Esophagus muscularis mucosa (tissue), 4 donors: Measurements from ENCODE around the gene LAGE3. TPM values are rescaled to one million over a fixed set of nuclear protein-coding genes. Genes with fewer than 3 reads are reported as not detected.

Experiments used
- DNase-seq: peaks from one replicate; pipeline ENCODE4 v3.0.0-alpha.2; 2017; ENCODE audit errors: extremely low spot score
- H3K27ac ChIP-seq, 4 donors: fragments of 200-600 bp; sonication (generic); replicated peaks in 1 of 4; 1 replicate in 3 of 4; 2 replicates in 1 of 4; pipeline ENCODE4 v1.5.1; 2016 to 2019; ENCODE audit warnings: mild to moderate bottlenecking in 1 of 4
- H3K27me3 ChIP-seq, 4 donors: fragments of 200-600 bp; sonication (generic); one replicate each; pipeline versions ENCODE4 v1.5.1 to v1.6.0; 2016 to 2019
- H3K36me3 ChIP-seq, 4 donors: fragments of 200-600 bp; sonication (generic); one replicate each; pipeline ENCODE4 v1.5.1; 2016 to 2019
- H3K4me1 ChIP-seq, 4 donors: fragments of 200-600 bp; sonication (generic); one replicate each; pipeline ENCODE4 v1.5.1; 2016 to 2019
- H3K4me3 ChIP-seq, 4 donors: fragments of 200-600 bp; sonication (generic); 1 replicate in 2 of 4; 2 replicates in 2 of 4; pipeline ENCODE4 v1.5.1; 2016 to 2019; ENCODE audit warnings: mild to moderate bottlenecking in 4 of 4, moderate library complexity in 1 of 4
- H3K9me3 ChIP-seq, 4 donors: fragments of 200-600 bp; sonication (generic); 1 replicate in 3 of 4; 2 replicates in 1 of 4; pipeline ENCODE4 v1.5.1; 2016 to 2019
- CTCF ChIP-seq, 3 experiments: fragments of 200-600 bp in 2 of 3; fragments of 450-650 bp in 1 of 3; sonication (generic) in 2 of 3; IDR thresholded peaks; one replicate each; pipeline ENCODE4 v1.5.1; 2017 to 2019; ENCODE audit warnings: antibody characterized with exemption in 3 of 3, mild to moderate bottlenecking in 2 of 3, moderate library complexity in 1 of 3
- EP300 ChIP-seq: sonication (generic); formaldehyde crosslinking; IDR thresholded peaks from one replicate; pipeline ENCODE4 v1.6.1; 2017; ENCODE audit warnings: antibody characterized with exemption
- POLR2A ChIP-seq: fragments of 450-650 bp; IDR thresholded peaks from one replicate; pipeline ENCODE4 v1.6.1; 2017; ENCODE audit warnings: antibody characterized with exemption, moderate library complexity, mild to moderate bottlenecking, low read depth
- POLR2AphosphoS5 ChIP-seq, 2 donors: sonication (generic); formaldehyde crosslinking; IDR thresholded peaks; one replicate each; pipeline ENCODE4 v1.6.1; 2017; ENCODE audit warnings: antibody characterized with exemption in 2 of 2
- WGBS: methylation state at CpG from one replicate; pipeline ENCODE4 v1.1.5; 2018; 5-methylcytosine and 5-hydroxymethylcytosine counted together
- intact Hi-C: fragments of 100-400 bp; cut with DNase I; formaldehyde crosslinking; loops from one replicate; pipeline ENCODE4 v1.15.1; 2023
- total RNA-seq, 4 donors: library from RNA; depleted of rRNA; stranded (reverse); fragments of >200 nt; gene quantifications; one replicate each; pipeline versions ENCODE4 v1.1.0 to v1.2.1, GENCODE V29; 2016

The LAGE3 gene
- total RNA-seq, 4 donors from 2014 or later, result 14.1 to 21.7 (median 16.9) TPM

GRCh38 chrX:154513716-154514115, 34.6 kb upstream of the LAGE3 start:
- TF ChIP-seq EP300, result no peak
- no peak for TF ChIP-seq POLR2AphosphoS5 (IDR thresholded peaks at IDR 0.05)
- TF ChIP-seq CTCF (IDR thresholded peaks at IDR 0.05), result no peak
- no peak for TF ChIP-seq POLR2A
- Histone ChIP-seq H3K27ac (no peak overlapping the region), H3K9me3 (peaks cover 0 to 4% (median 0%) of the 10 kb centered on the region in 4 donors), H3K4me3 (no peak overlapping the region), H3K4me1 (peaks cover 17 to 32% (median 25%) of the 10 kb centered on the region in 4 donors), H3K36me3 (peaks cover 0 to 15% (median under 1%) of the 10 kb centered on the region in 4 donors), H3K27me3 (no peaks in the 10 kb centered on the region)
- no peak for DNase-seq
- intact Hi-C loops, result no loop called here
- WGBS, result 84% methylated on average over 2 of the region's 2 CpGs

DNA sequence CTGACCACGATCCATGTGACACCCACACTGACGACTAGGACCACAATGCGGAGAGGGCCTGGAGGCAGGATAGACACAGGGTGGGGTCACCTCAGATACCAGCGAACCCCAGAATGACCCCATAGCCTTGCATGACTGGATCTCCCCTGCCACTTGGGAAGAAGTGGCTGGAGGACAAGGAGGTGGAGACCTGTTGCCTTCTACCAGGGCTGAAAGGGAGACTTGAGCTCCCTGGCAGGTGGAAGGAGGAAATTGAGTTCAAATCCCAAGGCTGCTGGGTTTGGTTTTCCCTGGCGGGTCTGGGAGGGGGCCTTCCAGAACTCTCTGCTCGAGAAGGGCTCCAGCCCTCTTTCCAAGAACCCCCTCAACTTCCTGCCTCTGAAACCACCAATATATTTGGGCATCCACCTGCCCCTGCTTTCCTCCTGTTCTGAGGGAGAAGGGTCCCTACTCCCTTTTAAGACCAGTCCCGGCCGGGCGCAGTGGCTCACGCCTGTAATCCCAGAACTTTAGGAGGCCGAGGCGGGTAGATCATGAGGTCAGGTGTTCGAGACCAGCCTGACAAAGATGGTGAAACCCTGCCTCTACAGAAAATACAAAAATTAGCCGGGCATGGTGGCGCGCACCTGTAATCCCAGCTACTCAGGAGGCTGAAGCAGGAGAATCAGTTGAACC, 33.9 kb upstream of the LAGE3 start:
- 79% methylated on average over 16 of the region's 16 CpGs for WGBS
- intact Hi-C loops, result no loop called here
- no peak for DNase-seq

DNA sequence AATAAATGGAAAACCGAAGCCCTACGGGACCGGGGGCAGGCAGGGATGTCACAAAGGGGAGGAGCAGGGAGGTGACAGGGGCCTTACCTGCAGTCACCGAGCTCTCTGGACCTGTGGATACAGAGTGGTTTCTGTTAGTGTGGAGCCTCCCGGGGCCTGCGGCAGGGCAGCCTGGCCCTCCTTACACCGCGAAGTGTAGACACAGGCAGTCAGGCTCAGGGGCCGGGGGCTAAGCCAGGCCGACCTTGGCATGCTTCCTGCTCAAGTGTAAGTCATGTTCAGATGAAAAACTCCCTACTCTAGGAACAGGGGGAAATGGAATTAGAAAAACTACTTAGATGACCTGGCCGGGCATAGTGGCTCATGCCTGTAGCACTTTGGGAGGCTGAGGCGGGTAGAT, 32.7 kb upstream of the LAGE3 start:
- Histone ChIP-seq H3K4me1 (peaks cover 4 to 17% (median 10%) of the 10 kb centered on the region in 4 donors), H3K27me3 (no peaks in the 10 kb centered on the region), H3K9me3 (peaks cover 0 to 4% (median 0%) of the 10 kb centered on the region in 4 donors), H3K36me3 (peaks cover 0 to 34% (median 15%) of the 10 kb centered on the region in 4 donors), H3K4me3 (no peak overlapping the region), H3K27ac (no peak overlapping the region)
- TF ChIP-seq POLR2A (no peak), POLR2AphosphoS5 (IDR thresholded peaks at IDR 0.05) (no peak), EP300 (no peak), CTCF (IDR thresholded peaks at IDR 0.05) (no peak)
- intact Hi-C loops, result no loop called here
- no peak for DNase-seq
- WGBS, result 77% methylated on average over 12 of the region's 12 CpGs

More for the DNA sequence above, 33.9 kb upstream of the LAGE3 start:
- Histone ChIP-seq H3K4me3 (no peak overlapping the region), H3K4me1 (peaks cover 16 to 29% (median 22%) of the 10 kb centered on the region in 4 donors), H3K36me3 (peaks cover 0 to 22% (median 5%) of the 10 kb centered on the region in 4 donors), H3K27ac (no peak overlapping the region), H3K27me3 (no peaks in the 10 kb centered on the region), H3K9me3 (peaks cover 0 to 4% (median 0%) of the 10 kb centered on the region in 4 donors)
- TF ChIP-seq POLR2A, result no peak
- TF ChIP-seq EP300, result no peak
- no peak for TF ChIP-seq POLR2AphosphoS5 (IDR thresholded peaks at IDR 0.05)
- no peak for TF ChIP-seq CTCF (IDR thresholded peaks at IDR 0.05)

GRCh38 chrX:154509455-154509854, 30.4 kb upstream of the LAGE3 start:
- Histone ChIP-seq H3K27ac (no peak overlapping the region), H3K27me3 (no peaks in the 10 kb centered on the region), H3K36me3 (peaks cover 0 to 51% (median 31%) of the 10 kb centered on the region in 4 donors), H3K9me3 (peaks cover 0 to 4% (median 0%) of the 10 kb centered on the region in 4 donors), H3K4me1 (peaks cover 0 to 4% (median 0%) of the 10 kb centered on the region in 4 donors), H3K4me3 (no peak overlapping the region)
- intact Hi-C loops, result no loop called here
- WGBS, result 89% methylated on average over 5 of the region's 5 CpGs
- TF ChIP-seq POLR2AphosphoS5 (IDR thresholded peaks at IDR 0.05) (no peak), EP300 (no peak), POLR2A (no peak), CTCF (IDR thresholded peaks at IDR 0.05) (no peak)
- no peak for DNase-seq
